HG03097 (cell line): ENCODE data around the gene SLC15A1.
A peak's percentile ranks its signal among the peaks of the same experiment; 100 is the strongest.

Experiments
- ATAC-seq: cut with Tn5 transposase; IDR thresholded peaks from one replicate; pipeline ENCODE4 v1.9.1; 2021; ENCODE audit not compliant: unreplicated experiment, low FRiP score

Gene SLC15A1

DNA sequence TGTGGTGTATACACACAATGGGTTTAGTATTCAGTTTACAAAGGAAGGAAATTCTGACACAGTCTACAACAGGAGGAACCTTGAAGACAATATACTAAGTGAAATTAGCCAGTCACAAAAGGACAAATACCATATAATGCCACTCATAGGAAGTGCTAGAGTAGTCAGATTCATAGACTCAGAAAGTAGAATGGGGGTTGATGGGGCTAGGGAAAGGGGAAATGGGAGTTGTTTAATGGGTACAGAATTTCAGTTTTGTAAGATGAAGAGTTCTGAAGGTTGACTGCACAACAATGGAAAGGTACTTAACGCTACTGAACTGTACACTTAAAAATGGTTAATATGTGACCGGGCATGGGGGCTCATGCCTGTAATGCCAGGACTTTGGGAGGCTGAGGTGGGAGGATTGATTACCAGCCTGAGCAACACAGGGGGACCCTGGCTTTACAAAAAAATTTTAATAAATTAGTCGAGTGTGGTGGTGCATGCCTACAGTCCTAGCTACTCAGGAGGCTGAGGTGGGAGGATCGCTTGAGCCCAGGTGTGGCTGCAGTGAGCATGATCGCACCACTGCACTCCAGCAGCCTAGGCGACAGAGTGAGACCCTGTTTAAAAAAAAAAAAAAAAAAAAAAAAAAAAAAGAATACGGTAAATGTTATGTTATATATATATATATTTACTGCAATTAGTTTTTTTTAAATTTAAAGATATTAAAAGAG, 45.0 kb downstream of the SLC15A1 start:
- ATAC-seq, result no peak

DNA sequence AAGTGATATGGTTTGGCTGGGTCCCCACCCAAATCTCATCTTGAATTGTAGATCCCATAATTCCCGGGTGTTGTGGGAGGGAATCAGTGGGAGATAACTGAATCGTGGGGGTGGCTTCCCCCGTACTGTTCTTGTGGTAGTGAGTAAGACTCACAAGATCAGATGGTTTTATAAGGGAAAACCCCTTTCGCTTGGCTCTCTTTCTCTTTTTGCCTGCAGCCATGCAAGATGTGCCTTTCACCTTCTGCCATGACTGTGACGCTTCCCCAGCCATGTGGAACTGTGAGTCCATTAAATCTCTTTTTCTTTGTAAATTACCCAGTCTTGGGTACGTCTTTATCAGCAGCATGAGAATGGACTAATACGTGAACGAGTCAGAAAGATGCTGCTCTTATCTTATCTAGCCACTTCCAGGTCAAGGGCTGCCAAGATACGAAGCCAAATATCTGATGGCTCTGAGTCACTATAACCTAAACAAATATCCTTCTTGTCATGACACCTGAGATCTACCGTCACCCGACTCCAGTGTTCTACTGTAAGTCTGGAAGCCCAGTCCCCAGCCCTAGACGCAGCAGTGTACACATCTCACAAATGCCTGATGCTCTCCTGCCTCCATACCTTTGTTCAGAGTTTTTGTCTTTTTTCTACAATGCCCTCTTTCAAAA, 45.9 kb downstream of the SLC15A1 start:
- no peak for ATAC-seq

- ATAC-seq, result no peak
Observed at GRCh38 chr13:98697791-98698190, 54.7 kb downstream of the SLC15A1 start.

DNA sequence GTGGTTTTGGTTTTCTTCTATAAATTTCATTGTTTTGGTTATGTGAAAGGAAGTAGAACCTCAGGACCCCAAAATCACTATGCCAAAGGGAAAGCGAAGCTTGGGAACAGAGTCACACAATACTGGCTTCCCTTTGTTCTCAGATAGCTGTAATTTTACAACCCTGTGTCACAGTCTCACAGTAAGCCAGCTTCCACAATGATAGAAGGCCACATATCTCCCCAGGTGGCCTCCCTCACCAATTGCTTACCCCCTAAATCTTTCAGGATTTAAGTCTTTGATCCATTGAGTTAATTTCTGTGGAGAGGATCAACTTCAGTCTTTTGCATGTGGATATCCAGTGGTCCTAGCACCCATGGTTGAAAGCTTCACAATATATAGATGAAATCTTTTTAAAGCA, 58.7 kb downstream of the SLC15A1 start:
- no peak for ATAC-seq

GRCh38 chr13:98691360-98691759, 61.1 kb downstream of the SLC15A1 start:
- no peak for ATAC-seq

DNA sequence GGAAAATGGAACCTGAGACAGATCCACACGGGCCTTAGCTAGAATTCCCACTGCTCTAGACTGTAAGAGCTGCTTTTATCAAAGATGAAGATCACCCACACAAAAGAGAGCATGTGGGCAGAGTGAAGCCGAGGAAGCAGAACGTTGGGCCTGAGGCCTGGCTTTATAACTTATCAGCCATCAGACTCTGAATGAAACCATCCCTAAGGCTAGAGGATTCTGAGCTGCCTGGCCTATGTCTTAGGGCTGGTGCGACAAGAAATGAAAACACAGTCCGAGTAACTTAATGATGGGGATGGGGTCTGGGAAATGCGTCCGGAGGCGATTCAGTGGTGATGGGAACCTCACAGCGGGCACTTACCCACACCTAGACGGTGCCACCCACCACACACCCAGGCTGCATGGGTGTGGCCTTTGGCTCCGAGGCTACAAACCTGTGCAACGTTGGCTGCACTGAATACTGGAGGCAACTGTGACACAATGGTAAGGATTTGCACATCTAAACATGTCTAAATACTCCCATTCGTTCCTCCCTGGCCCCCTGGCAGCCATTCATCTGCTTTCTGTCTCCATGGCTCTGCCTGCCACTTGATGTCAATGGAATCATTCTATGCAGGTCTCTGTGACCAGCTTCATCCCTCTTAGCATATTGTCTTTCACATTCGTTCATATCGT, 62.0 kb downstream of the SLC15A1 start:
- ATAC-seq, result no peak

DNA sequence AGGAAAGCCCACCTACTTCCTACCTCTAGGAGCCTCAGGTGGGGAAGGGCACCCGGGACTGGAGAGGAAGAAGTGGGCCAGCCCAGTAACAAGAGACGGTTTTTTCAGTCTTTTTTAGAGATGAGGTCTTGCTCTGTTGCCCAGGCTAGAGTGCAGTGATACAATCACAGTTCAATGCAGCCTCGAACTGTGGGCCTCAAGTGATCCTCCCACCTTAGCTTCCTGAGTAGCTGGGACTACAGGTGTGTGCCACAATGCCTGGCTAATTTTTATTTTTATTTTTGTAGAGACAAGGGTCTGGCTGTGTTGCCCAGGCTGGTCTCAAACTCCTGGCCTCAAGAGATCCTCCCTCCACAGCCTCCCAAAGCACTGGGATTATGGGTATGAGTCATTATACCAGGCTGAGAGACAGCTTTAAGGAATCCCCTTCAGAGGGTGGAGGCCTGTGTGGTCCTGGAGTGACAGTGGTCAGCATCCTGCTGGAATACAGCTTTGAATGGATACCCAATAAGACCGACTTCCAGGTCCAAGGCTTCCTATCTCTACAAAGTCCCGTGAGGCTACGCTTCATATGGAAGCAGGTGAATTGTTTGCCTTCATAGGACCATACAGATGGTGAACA, 63.0 kb downstream of the SLC15A1 start:
- no peak for ATAC-seq

DNA sequence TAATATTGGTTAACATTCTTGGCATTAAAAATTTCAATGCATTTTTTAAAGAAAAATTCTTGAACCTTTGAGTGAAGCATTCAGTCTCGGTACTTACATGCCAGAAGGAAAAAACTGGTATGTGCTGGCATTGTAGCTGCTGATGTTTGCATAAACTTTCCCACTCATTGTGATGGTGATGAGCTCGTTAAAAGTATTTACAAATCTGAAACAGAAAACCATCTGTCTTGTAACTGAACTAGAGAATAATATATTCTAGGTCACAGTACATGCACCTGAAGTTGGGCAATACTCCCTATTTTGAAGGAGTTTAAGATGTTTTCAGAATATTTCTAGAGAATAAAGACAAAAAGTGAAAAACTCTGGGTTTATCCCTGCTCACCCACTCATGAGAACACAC, 64.1 kb downstream of the SLC15A1 start:
- no peak for ATAC-seq

DNA sequence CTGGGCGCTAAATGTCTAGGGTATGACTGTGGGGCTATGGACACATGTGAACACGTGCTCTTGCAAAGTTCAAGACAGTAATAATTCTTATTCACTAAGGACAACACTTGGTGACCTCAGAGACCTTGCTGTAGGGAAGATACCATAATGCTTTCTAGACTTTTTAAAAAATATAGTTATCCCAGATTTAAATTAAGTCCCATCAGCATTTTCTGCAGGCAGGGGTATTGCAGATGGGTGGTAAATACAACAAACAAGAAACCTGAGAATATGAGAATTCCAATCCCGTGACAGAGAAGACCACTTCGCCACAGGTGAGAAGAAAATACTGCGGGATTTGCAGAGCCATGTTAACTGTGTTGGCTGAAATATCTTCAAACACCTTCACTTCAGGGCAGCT, 65.2 kb downstream of the SLC15A1 start:
- no peak for ATAC-seq

DNA sequence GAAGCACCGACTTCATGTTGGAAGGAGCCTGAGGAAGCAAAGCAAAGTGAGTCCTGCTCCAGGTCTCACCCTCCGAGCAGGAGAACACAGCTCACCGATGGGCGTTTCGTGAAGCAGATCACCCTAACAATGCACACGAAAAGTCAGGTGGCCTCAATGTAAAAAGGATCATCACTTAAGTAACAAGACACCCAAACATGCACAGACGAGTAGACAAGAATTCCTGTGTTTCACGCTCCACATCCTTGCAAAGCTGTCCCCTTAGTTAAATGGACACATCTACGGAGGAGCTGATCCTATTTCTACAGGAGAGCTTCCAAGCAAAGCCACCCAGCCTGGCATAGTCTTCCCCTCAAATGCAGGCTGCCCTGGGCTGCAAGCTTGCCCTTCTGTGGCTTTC, 66.2 kb downstream of the SLC15A1 start:
- ATAC-seq, result no peak

GRCh38 chr13:98685146-98685545, 67.3 kb downstream of the SLC15A1 start:
- no peak for ATAC-seq

- no peak for ATAC-seq
Observed at GRCh38 chr13:98681049-98681448, 71.4 kb downstream of the SLC15A1 start.

DNA sequence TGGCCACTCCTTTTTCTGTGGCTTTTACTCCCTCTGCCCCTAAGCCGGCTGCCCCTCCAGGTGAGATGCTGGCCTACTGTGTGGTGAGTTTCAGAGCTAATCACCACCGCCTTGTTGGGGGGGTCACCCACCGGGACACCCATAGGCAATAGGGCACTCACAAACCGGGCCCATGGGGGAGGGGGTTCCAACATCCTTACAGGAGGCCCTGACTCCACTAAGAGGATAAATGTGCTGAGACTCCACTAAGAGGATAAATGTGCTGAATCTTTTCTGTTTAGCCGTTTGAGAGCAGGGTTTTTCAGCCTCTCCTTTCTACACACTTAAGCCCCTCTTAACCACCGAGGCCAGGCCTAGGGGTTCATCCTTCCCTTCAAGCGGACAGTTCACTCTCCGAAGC, 73.7 kb downstream of the SLC15A1 start:
- no peak for ATAC-seq

DNA sequence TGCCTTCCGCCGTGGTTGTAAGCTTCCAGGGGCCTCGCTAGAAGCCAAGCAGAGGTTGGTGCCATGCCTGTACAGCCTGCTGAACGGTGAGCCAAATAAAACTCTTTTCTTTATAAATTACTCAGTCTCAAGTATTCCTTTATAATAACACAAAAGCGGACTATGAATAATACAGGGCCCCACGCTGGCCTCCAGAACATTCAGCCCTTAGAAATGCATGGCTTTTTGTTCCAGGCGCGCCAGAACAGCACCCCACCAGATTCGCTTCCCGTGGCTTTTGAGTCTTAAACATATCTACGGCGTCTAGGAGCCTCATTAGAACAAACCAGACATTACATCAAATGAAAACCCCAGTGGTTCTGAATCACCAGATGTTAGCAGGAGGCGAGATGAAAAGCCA, 75.1 kb downstream of the SLC15A1 start:
- ATAC-seq, result no peak

GRCh38 chr13:98676239-98676638, 76.2 kb downstream of the SLC15A1 start:
- ATAC-seq, result no peak

GRCh38 chr13:98675837-98676236, 76.6 kb downstream of the SLC15A1 start:
- ATAC-seq, result no peak

- ATAC-seq, result no peak
Observed at GRCh38 chr13:98675066-98675465, 77.4 kb downstream of the SLC15A1 start.

- peak; percentile 83 for ATAC-seq
Observed at GRCh38 chr13:98672947-98673613, 79.4 kb downstream of the SLC15A1 start.

DNA sequence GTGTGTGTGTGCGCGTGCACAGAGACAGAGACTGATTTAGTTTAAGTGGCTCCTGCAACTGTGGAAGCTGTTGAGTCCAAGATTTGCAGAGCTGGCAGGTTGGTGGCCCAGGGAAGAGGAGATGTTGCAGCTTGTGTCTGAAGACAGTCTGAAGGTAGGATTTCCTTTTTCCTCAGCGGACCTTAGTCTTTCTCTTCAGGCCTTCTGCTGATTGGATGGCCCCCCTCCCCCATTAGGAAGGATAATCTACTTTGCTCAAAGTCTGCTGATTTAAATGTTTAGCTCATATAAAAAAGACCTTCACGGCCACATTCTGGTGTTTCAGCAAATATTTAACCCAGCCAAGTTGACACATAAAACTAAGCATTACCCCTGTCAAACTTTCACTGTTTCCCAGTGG, 84.3 kb downstream of the SLC15A1 start:
- ATAC-seq, result no peak

DNA sequence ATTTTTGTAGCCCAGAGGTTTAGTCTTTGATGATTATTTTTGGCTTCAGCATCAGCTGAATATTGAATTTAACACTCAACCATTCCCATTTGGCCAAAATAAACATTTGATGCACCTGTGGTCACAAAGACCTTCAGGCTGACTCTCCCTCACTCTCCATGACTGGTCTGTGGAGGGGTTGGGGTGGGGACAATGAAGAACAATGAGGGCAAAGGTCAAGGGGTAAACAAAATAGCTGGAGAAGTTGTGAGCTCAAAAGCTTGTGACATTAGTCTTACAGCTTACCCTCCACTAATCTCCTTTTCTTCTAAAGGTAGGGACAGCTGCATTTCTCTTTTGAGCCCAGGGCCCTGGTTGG, 86.9 kb downstream of the SLC15A1 start:
- ATAC-seq, result no peak
